Measurements from ENCODE around the gene NEFH. TPM values are rescaled to one million over a fixed set of nuclear protein-coding genes. Genes with fewer than 3 reads are reported as not detected.
A peak's percentile ranks its signal among the peaks of the same experiment; 100 is the strongest.

Gene NEFH
- total RNA-seq, 1 donor from 2014 or later: 2.9 TPM

- Mint-ChIP-seq H3K36me3 (ENCODE audit: low read depth) (no peaks in the 10 kb centered on the region), H3K4me1 (peaks cover 9% of the 10 kb centered on the region), H3K4me3 (peak overlapping the region; percentile 48), H3K27ac (ENCODE audit: unreplicated experiment) (no peak overlapping the region), H3K27me3 (ENCODE audit: low read depth) (peaks cover 80% of the 10 kb centered on the region), H3K9me3 (no peaks in the 10 kb centered on the region)
- DNase-seq (ENCODE audit: low read depth, low spot score): no peak
- TF ChIP-seq CTCF (conservative IDR thresholded peaks at IDR 0.05): no peak
Measured at GRCh38 chr22:29469755-29470154, 10.3 kb upstream of the NEFH start.

GRCh38 chr22:29470159-29470855 lies 9.7 kb upstream of the NEFH start:
- Mint-ChIP-seq H3K4me1 (peaks cover 9% of the 10 kb centered on the region), H3K4me3 (peak overlapping the region; percentile 48), H3K27ac (ENCODE audit: unreplicated experiment) (no peak overlapping the region), H3K36me3 (ENCODE audit: low read depth) (no peaks in the 10 kb centered on the region), H3K27me3 (ENCODE audit: low read depth) (peaks cover 84% of the 10 kb centered on the region), H3K9me3 (no peaks in the 10 kb centered on the region)
- peak; percentile 99 for TF ChIP-seq CTCF (conservative IDR thresholded peaks at IDR 0.05)
- peak; percentile 87 for DNase-seq (ENCODE audit: low read depth, low spot score)

- no peak for TF ChIP-seq CTCF (conservative IDR thresholded peaks at IDR 0.05)
- peaks cover 95% of the 10 kb centered on the region for H3K27me3 Mint-ChIP-seq (ENCODE audit: low read depth)
- DNase-seq (ENCODE audit: low read depth, low spot score): no peak
- H3K27ac Mint-ChIP-seq (ENCODE audit: unreplicated experiment): no peak overlapping the region
- no peaks in the 10 kb centered on the region for H3K36me3 Mint-ChIP-seq (ENCODE audit: low read depth)
- H3K4me3 Mint-ChIP-seq: no peak overlapping the region
- H3K9me3 Mint-ChIP-seq: no peaks in the 10 kb centered on the region
- peaks cover 9% of the 10 kb centered on the region for H3K4me1 Mint-ChIP-seq
Measured at GRCh38 chr22:29473001-29473400, 7.0 kb upstream of the NEFH start.

- no peak for DNase-seq (ENCODE audit: low read depth, low spot score)
- Mint-ChIP-seq H3K27ac (ENCODE audit: unreplicated experiment) (peak overlapping the region; percentile 12), H3K9me3 (no peaks in the 10 kb centered on the region), H3K27me3 (ENCODE audit: low read depth) (peaks cover 93% of the 10 kb centered on the region), H3K36me3 (ENCODE audit: low read depth) (no peaks in the 10 kb centered on the region), H3K4me3 (no peak overlapping the region), H3K4me1 (peaks cover 11% of the 10 kb centered on the region)
- TF ChIP-seq CTCF (conservative IDR thresholded peaks at IDR 0.05): no peak
Measured at GRCh38 chr22:29475550-29475949, 4.5 kb upstream of the NEFH start.

- DNase-seq (ENCODE audit: low read depth, low spot score): no peak
- Mint-ChIP-seq H3K9me3 (no peaks in the 10 kb centered on the region), H3K36me3 (ENCODE audit: low read depth) (no peaks in the 10 kb centered on the region), H3K27ac (ENCODE audit: unreplicated experiment) (no peak overlapping the region), H3K4me3 (no peak overlapping the region), H3K4me1 (peaks cover 12% of the 10 kb centered on the region), H3K27me3 (ENCODE audit: low read depth) (peaks cover 91% of the 10 kb centered on the region)
- no peak for TF ChIP-seq CTCF (conservative IDR thresholded peaks at IDR 0.05)
Measured at GRCh38 chr22:29476116-29476515, 3.9 kb upstream of the NEFH start.

Measured in neural crest cell (in vitro differentiated cells).